OCI-LY3 (cell line): Measurements from ENCODE around the gene PC.
"Not testable (repeated sequence)": the region's sequence is repeated elsewhere in the genome, so short reads cannot be mapped to it uniquely, and the experiment has no call there.

Experiments
- H2AFZ ChIP-seq: fragments of 200-600, 300-600 bp; shearing (Covaris generic); 2 replicates; pipeline ENCODE4 v1.6.0; 2014; ENCODE audit warnings: antibody characterized with exemption, low read depth, low read length
- H3K27ac ChIP-seq: fragments of 200-600, 300-600 bp; sonication (generic); 2 replicates; pipeline ENCODE4 v1.5.1; 2014; ENCODE audit warnings: mild to moderate bottlenecking, low read length, moderate library complexity, mixed read lengths
- H3K27me3 ChIP-seq: fragments of 200-600, 300-600 bp; sonication (generic); 2 replicates; pipeline ENCODE4 v1.6.1; 2014; ENCODE audit warnings: low read depth, low read length, mixed read lengths
- H3K36me3 ChIP-seq: fragments of 200-600, 300-600 bp; sonication (generic); replicated peaks from 2 replicates; pipeline ENCODE3; 2014; ENCODE audit warnings: low read depth, low read length, mixed read lengths
- H3K4me1 ChIP-seq: fragments of 300-600, 200-600 bp; sonication (generic); 2 replicates; pipeline ENCODE4 v1.6.1; 2014; ENCODE audit warnings: low read length, mixed read lengths
- H3K4me2 ChIP-seq: fragments of 200-600, 300-600 bp; sonication (generic); 2 replicates; pipeline ENCODE4 v1.6.1; 2014; ENCODE audit warnings: low read length, mixed read lengths
- H3K4me3 ChIP-seq: fragments of 300-600, 200-600 bp; sonication (generic); 2 replicates; pipeline ENCODE4 v1.5.1; 2014; ENCODE audit warnings: antibody characterized with exemption, mild to moderate bottlenecking, low read length, moderate library complexity
- H3K79me2 ChIP-seq: fragments of 300-600, 200-600 bp; shearing (Covaris generic); 2 replicates; pipeline ENCODE4 v1.6.1; 2014; ENCODE audit warnings: mild to moderate bottlenecking, low read length, mixed read lengths
- H3K9ac ChIP-seq: fragments of 300-600, 200-600 bp; shearing (Covaris generic); 2 replicates; pipeline ENCODE4 v1.6.0; 2014; ENCODE audit warnings: mild to moderate bottlenecking, low read length, moderate library complexity
- H3K9me3 ChIP-seq: fragments of 200-600, 300-600 bp; shearing (Covaris generic); 2 replicates; pipeline ENCODE4 v1.6.1; 2014; ENCODE audit warnings: low read length, mixed read lengths; ENCODE audit not compliant: insufficient read depth
- H4K20me1 ChIP-seq: fragments of 200-600, 300-600 bp; sonication (generic); 2 replicates; pipeline ENCODE4 v1.6.1; 2016; ENCODE audit warnings: low read length, mixed read lengths; ENCODE audit not compliant: insufficient read depth
- CTCF ChIP-seq: fragments of 200-600, 300-600 bp; sonication (generic); IDR thresholded peaks from 2 replicates; pipeline ENCODE4 v1.5.1; 2014; ENCODE audit warnings: antibody characterized with exemption, low read length, low read depth
- EZH2phosphoT487 ChIP-seq: fragments of 200-600 bp; shearing (Covaris generic); IDR thresholded peaks from 2 replicates; pipeline ENCODE4 v1.6.1; 2018; ENCODE audit warnings: antibody characterized with exemption, mixed run types, low read depth

The PC gene

DNA sequence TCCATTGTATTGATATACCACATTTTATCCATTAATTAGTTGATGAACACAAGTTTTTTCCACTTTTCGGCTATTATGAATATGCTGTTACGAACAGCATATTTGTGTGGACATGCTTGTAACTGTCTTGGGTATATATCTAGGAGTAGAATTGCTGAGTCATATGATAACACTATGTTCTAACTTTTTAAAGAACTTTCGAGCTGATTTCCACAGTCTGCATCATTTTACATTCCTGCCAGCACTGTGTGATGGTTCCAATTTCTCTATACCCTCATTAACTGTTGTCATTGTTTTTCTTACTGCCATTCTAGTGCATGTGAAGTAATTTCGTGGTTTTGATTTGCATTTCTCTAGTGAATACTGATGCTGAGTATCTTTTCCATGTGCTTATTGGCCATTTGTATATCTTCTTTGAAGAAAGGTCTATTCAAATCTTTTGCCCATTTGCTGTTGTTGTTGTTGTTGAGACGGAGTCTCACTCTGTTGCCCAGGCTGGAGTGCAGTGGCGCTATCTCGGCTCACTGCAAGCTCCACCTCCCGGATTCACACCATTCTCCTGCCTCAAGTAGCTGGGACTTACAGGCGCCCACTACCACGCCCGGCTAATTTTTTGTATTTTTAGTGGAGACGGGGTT is 122.3 kb downstream of the PC start:
- Histone ChIP-seq H3K4me3 (no peak overlapping the region), H3K36me3 (peaks cover 17% of the 10 kb centered on the region), H3K9me3 (no peaks in the 10 kb centered on the region), H3K79me2 (peaks cover 8% of the 10 kb centered on the region; the same call in 1 of the 2 replicates), H3K27ac (no peak overlapping the region), H2AFZ (no peak overlapping the region), H4K20me1 (no peaks in the 10 kb centered on the region), H3K4me1 (peaks cover 7% of the 10 kb centered on the region), H3K4me2 (no peak overlapping the region), H3K9ac (no peak overlapping the region), H3K27me3 (no peaks in the 10 kb centered on the region)
- TF ChIP-seq CTCF (no peak), EZH2phosphoT487 (no peak)

DNA sequence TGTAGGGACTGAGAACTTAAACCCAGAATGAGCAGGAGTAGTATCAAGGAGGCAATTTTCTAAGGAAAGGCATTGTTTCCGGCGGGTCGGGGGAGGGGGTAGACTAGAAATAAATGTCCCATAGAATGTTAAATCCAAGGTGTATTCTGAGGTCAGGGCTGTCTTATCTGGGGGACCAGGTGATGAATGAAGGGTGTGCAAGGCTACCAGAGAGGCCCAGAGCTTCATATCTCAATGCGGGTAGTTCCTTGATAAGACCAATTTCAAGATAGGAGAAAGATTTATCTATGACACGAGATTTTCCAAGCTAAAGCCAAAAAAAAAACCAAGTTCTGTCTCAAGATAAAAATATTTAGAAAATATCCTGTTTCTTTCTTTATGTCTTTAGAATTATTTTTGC is 123.2 kb downstream of the PC start:
- Histone ChIP-seq H3K79me2 (no peaks in the 10 kb centered on the region), H3K9me3 (no peaks in the 10 kb centered on the region), H3K4me1 (peaks cover 7% of the 10 kb centered on the region), H4K20me1 (no peaks in the 10 kb centered on the region), H3K4me3 (no peak overlapping the region), H3K4me2 (no peak overlapping the region), H2AFZ (no peak overlapping the region), H3K27me3 (no peaks in the 10 kb centered on the region), H3K9ac (no peak overlapping the region), H3K36me3 (peaks cover 11% of the 10 kb centered on the region), H3K27ac (no peak overlapping the region)
- no peak for TF ChIP-seq EZH2phosphoT487
- TF ChIP-seq CTCF = no peak

DNA sequence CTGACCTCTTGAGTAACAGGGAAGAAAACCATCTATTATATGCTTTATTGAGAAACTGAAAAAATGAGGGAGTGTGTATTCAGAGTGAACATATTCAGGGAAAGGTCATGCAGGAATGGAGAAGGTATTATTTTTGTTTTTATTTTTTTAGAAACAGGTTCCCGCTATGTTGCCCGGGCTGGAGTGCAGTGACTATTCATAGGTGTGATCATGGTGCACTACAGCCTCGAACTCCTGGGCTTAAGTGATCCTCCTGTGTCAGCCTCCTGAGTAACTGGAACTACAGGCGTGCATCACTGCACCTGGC is 123.7 kb downstream of the PC start:
- H3K9ac ChIP-seq = no peak overlapping the region
- no peak overlapping the region for H3K4me3 ChIP-seq
- no peak overlapping the region for H2AFZ ChIP-seq
- H3K4me1 ChIP-seq = peaks cover 7% of the 10 kb centered on the region
- H3K36me3 ChIP-seq = peaks cover 7% of the 10 kb centered on the region
- H3K79me2 ChIP-seq = no peaks in the 10 kb centered on the region
- H3K4me2 ChIP-seq = no peak overlapping the region
- H3K27me3 ChIP-seq = no peaks in the 10 kb centered on the region
- H4K20me1 ChIP-seq = no peaks in the 10 kb centered on the region
- H3K9me3 ChIP-seq = no peaks in the 10 kb centered on the region
- TF ChIP-seq CTCF (0 out of 2 replicates have a peak, but pooled peaks have one; percentile 3), EZH2phosphoT487 (no peak)
- no peak overlapping the region for H3K27ac ChIP-seq

- H3K9ac ChIP-seq, H3K4me1 ChIP-seq, H3K79me2 ChIP-seq: not testable (repeated sequence)
Observed at GRCh38 chr11:66824573-66824972, 133.6 kb downstream of the PC start.

More at GRCh38 chr11:66824573-66824972, 133.6 kb downstream of the PC start:
- not testable (repeated sequence) for H3K9me3 ChIP-seq, H4K20me1 ChIP-seq, H3K27ac ChIP-seq, H3K36me3 ChIP-seq, H3K4me3 ChIP-seq, H3K27me3 ChIP-seq, H3K4me2 ChIP-seq, H2AFZ ChIP-seq
